ENCODE measurements around the gene NKX1-2. TPM values are rescaled to one million over a fixed set of nuclear protein-coding genes. Genes with fewer than 3 reads are reported as not detected.

NKX1-2 gene
- total RNA-seq, 2 experiments from 2014 or later: not detected

- TF ChIP-seq EZH2phosphoT487 (IDR thresholded peaks at IDR 0.05; ENCODE audit: borderline replicate concordance, low read depth, low read length) (no peak), CTCF (conservative IDR thresholded peaks at IDR 0.05; ENCODE audit: low read length) (no peak)
- Histone ChIP-seq H3K4me2 (ENCODE audit: low read length) (no peak overlapping the region), H3K9me2 (ENCODE audit: insufficient read depth, low read length) (no peaks in the 10 kb centered on the region), H3K4me1 (ENCODE audit: insufficient read depth, low read length, poor library complexity, severe bottlenecking) (peaks cover 34% of the 10 kb centered on the region), H3K9me3 (ENCODE audit: low read length) (no peaks in the 10 kb centered on the region), H3K36me3 (ENCODE audit: insufficient read depth, low read length) (no peaks in the 10 kb centered on the region), H3K4me3 (ENCODE audit: low read depth, low read length, poor library complexity, severe bottlenecking) (no peak overlapping the region), H2AFZ (ENCODE audit: low read length) (no peak overlapping the region), H3K27ac (ENCODE audit: low read depth, low read length, poor library complexity, severe bottlenecking) (no peak overlapping the region), H3K79me2 (ENCODE audit: insufficient read depth, low read depth, low read length) (peaks cover 5% of the 10 kb centered on the region; the same call in 1 of the 2 replicates), H4K20me1 (ENCODE audit: insufficient read depth, low read length) (no peaks in the 10 kb centered on the region)
- intact Hi-C loops (cut with micrococcal nuclease; ENCODE audit: unreplicated experiment): no loop called here
- CTCF ChIA-PET (ENCODE audit: unreplicated experiment): no interaction called here
- DNase-seq (ENCODE audit: low spot score): no peak
- no TSS peak for BruUV-seq (replicated peaks)
- POLR2A ChIA-PET: no interaction called here
Measured at GRCh38 chr10:124468624-124469023, 18.8 kb upstream of the NKX1-2 start.

- Histone ChIP-seq H3K79me2 (ENCODE audit: insufficient read depth, low read depth, low read length) (peaks cover 9% of the 10 kb centered on the region; the same call in 1 of the 2 replicates), H3K9me3 (ENCODE audit: low read length) (no peaks in the 10 kb centered on the region), H3K4me3 (ENCODE audit: low read depth, low read length, poor library complexity, severe bottlenecking) (no peak overlapping the region), H3K36me3 (ENCODE audit: insufficient read depth, low read length) (no peaks in the 10 kb centered on the region), H3K9me2 (ENCODE audit: insufficient read depth, low read length) (no peaks in the 10 kb centered on the region), H3K4me1 (ENCODE audit: insufficient read depth, low read length, poor library complexity, severe bottlenecking) (peaks cover 38% of the 10 kb centered on the region), H4K20me1 (ENCODE audit: insufficient read depth, low read length) (no peaks in the 10 kb centered on the region), H3K27ac (ENCODE audit: low read depth, low read length, poor library complexity, severe bottlenecking) (no peak overlapping the region), H3K4me2 (ENCODE audit: low read length) (peak overlapping the region; percentile 18; the same call in 1 of the 2 replicates), H2AFZ (ENCODE audit: low read length) (no peak overlapping the region)
- no peak for DNase-seq (ENCODE audit: low spot score)
- no TSS peak for BruUV-seq (replicated peaks)
- CTCF ChIA-PET (ENCODE audit: unreplicated experiment): no interaction called here
- intact Hi-C loops (cut with micrococcal nuclease; ENCODE audit: unreplicated experiment): no loop called here
- POLR2A ChIA-PET: interaction anchor here (0.7 kb wide), 1 partner anchor 420 kb away, joined by 5 read pairs; no protein-coding TSS in a partner anchor
- TF ChIP-seq CTCF (conservative IDR thresholded peaks at IDR 0.05; ENCODE audit: low read length) (no peak), EZH2phosphoT487 (IDR thresholded peaks at IDR 0.05; ENCODE audit: borderline replicate concordance, low read depth, low read length) (no peak)
Measured at GRCh38 chr10:124467165-124467564, 17.3 kb upstream of the NKX1-2 start.

- intact Hi-C loops (cut with micrococcal nuclease; ENCODE audit: unreplicated experiment): no loop called here
- H3K4me1 ChIP-seq (ENCODE audit: insufficient read depth, low read length, poor library complexity, severe bottlenecking): peaks cover 41% of the 10 kb centered on the region
- H3K27ac ChIP-seq (ENCODE audit: low read depth, low read length, poor library complexity, severe bottlenecking): peak overlapping the region; percentile 52
- H3K9me3 ChIP-seq (ENCODE audit: low read length): no peaks in the 10 kb centered on the region
- peak overlapping the region; percentile 69 for H3K4me2 ChIP-seq (ENCODE audit: low read length)
- no peak for TF ChIP-seq CTCF (conservative IDR thresholded peaks at IDR 0.05; ENCODE audit: low read length)
- no peak for TF ChIP-seq EZH2phosphoT487 (IDR thresholded peaks at IDR 0.05; ENCODE audit: borderline replicate concordance, low read depth, low read length)
- BruUV-seq (replicated peaks): no TSS peak
- no peak for DNase-seq (ENCODE audit: low spot score)
- CTCF ChIA-PET (ENCODE audit: unreplicated experiment): interaction anchor here (0.6 kb wide), 1 partner anchor 38 kb away, joined by 3 read pairs; no protein-coding TSS in a partner anchor
- no peaks in the 10 kb centered on the region for H3K9me2 ChIP-seq (ENCODE audit: insufficient read depth, low read length)
- H4K20me1 ChIP-seq (ENCODE audit: insufficient read depth, low read length): no peaks in the 10 kb centered on the region
- H3K4me3 ChIP-seq (ENCODE audit: low read depth, low read length, poor library complexity, severe bottlenecking): peak overlapping the region; percentile 43
- H3K79me2 ChIP-seq (ENCODE audit: insufficient read depth, low read depth, low read length): peaks cover 9% of the 10 kb centered on the region; the same call in 1 of the 2 replicates
- H3K36me3 ChIP-seq (ENCODE audit: insufficient read depth, low read length): no peaks in the 10 kb centered on the region
- POLR2A ChIA-PET: interaction anchor here (0.5 to 1.2 kb wide), 4 partner anchors 36 to 289 kb away, joined by 3 to 5 read pairs (median 4); no protein-coding TSS in a partner anchor
- H2AFZ ChIP-seq (ENCODE audit: low read length): peak overlapping the region; percentile 60; the same call in 1 of the 2 replicates
Measured at GRCh38 chr10:124465777-124466488, 16.1 kb upstream of the NKX1-2 start.

Measured in OCI-LY7 (cell line).